ENCODE results near the gene IL1B.

IL1B gene

DNA sequence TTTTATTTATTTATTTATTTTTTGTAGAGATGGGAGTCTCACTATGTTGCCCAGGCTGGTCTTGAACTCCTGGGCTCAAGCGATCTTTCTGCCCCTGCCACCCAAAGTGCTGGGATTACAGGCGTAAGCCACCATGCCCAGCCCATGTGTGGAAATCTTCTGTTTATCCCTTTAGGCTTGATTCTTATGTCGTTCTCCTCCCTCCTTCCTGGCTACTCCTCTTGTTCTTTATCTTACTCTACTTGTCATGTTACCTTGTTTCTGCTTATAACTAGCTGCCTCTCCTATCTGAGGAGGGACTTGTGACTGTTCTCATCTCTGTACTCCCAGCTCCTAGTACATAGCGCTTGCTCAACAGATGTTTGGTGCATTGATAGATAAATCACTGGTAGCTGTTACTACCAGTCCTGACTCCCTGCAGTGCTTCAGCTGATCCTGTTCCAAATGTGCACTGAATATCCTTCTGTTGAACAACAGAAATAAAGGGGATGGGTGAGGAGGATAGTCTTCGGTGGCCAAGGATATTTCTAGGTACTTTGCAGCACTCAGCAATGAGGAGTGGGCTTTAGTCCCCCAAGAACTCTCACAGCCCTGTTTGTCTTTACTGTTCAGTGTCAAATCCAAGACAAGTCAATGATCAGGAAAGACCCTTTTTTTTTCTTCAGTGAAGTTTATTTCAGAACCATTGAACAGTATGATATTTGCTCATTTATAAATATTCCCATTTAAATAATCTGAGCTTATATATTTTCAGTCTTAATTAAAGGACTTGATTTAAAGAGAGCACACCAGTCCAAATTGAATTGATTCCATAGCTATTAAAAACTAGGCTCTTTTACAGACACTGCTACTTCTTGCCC is 7.2 kb downstream of the IL1B start:
- DNase-seq (ENCODE audit: low read depth, low spot score): no peak

- DNase-seq (ENCODE audit: low read depth, low spot score): no peak
These were observed 8.3 kb downstream of the IL1B start for GRCh38 chr2:112828251-112828691.

DNA sequence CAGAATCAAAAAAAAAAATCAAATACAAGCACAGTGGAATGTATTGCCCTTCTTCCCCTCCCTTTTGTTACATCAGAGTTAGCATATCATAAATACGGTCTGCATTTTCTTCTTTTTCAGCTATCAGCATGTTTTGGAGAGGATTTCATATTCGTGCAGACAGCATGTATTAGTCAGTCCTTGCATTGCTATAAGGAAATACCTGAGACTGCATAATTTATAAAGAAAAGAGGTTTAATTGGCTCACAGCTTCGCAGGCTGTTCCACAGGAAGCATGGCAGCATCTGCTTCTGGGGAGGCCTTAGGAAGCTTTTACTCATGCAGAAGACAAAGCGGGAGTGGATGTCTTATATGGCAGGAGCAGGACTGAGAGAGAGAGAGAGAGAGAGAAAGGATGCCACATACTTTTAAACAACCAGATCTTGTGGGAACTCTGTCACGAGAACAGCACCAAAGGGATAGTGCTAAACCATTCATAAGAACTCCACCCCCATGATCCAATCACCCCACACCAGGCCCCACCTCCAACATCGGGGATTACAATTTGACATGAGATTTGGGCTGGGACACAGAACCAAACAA is 8.9 kb downstream of the IL1B start:
- DNase-seq (ENCODE audit: low read depth, low spot score): no peak

DNA sequence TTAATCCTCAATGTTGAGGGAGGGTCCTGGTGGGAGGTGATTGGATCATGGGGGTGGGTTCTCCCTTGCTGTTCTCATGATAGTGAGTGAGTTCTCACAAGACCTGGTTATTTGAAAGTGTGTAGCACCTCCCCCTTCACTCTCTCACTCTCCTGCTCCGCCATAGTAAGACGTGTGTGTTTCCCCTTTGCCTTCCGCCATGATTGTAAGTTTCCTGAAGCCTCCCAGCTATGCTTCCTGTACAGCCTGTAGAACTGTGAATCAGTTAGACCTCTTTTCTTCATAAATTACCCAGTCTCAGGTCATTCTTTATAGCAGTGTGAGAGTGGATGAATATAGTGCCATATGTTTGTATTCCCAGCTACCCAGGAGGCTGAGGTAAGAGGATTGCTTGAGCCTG is 9.6 kb downstream of the IL1B start:
- no peak for DNase-seq (ENCODE audit: low read depth, low spot score)

DNA sequence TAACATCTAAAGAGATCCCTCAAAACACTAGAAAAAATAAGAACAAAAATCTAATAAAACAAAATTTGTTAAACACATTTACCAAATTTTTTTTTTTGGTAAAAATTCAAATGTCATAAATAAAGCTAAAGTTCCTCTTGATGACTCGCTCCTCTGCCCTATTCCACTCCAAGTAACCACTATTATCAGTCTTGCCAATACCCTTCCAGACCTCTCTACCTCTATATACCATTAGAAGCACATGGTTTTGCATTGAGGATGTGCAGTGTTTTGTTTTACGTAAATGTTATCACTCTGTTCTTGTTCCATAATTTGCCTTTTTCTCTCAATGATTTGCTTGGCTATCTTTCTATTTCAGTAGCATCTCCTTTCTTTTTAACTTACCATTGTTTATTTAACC is 10.9 kb downstream of the IL1B start:
- DNase-seq (ENCODE audit: low read depth, low spot score): no peak

DNA sequence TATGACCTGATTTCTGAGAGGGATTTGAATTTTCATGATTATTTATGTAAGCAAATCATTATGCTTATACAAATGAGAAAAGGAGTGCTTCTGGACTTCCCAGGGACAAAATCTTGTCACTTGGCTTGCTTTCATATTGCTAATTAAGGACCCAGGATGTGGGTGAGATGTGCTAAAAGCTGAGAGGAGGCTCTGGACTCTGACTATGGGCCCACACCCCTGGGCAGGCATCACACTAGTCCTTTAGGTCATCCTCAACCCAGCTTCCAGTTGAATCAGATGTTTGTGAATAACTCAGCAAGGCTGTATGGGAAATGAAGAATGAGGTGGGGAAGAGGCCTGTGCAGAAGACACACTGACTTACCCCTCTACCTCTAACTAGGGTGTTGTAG is 11.9 kb downstream of the IL1B start:
- DNase-seq (ENCODE audit: low read depth, low spot score): no peak

DNA sequence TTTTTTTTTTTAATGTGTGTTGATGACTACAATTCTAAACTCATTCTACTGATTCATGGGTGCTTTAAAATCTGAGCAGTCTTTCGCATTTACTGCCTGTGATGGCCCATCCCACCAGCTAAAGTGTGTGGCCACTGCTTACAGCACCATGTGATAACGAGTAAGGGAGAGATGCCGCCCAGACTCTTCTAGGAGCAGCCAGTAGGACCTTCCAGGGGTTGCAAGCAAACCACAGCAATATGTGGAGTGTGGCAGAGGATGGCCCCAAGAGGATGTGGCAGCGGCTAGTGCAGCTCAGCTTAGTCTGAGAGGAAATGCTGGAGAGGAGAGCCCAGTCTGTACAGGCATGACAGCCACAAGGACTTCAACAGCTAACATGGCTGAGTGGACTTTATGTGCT is 14.9 kb downstream of the IL1B start:
- DNase-seq (ENCODE audit: low read depth, low spot score): no peak

DNA sequence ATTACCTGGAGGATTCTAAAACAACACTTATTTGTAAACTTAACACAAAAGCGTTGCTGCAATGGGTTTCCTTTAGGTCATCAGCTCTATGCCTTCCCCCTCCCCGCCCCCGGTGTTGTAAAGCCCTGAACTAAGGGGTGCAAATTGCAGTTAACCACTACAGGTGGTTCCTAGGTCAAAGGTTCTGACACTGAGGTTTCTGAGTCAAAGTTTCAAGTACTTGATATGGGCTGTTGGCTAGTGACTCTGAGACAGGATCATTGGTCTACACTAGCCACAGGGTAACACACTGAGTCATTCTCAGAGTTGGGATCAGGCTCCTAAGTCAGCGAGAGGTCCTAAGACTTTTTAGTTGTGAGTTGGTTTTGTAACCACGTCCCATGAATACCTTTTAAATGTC is 15.4 kb downstream of the IL1B start:
- DNase-seq (ENCODE audit: low read depth, low spot score): no peak

DNA sequence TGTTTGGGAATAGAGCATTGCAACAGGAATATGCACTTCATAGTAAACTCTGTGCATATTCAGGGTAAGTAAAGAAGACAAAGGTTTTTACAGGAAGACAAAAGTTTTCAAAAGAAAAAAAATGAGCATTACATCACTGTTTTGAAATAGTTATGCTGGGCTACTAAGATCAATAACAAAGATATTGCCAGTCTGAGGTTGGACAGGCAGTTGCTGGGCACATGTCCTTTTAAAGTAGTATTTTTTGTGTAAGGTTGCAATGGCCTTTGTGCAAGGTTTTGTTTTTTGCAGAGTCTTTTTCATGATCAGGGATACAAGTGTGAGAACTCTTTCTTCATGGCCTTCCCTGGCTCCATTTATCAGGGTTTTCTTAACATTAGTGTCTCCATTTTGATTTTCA is 16.2 kb downstream of the IL1B start:
- DNase-seq (ENCODE audit: low read depth, low spot score): no peak

DNA sequence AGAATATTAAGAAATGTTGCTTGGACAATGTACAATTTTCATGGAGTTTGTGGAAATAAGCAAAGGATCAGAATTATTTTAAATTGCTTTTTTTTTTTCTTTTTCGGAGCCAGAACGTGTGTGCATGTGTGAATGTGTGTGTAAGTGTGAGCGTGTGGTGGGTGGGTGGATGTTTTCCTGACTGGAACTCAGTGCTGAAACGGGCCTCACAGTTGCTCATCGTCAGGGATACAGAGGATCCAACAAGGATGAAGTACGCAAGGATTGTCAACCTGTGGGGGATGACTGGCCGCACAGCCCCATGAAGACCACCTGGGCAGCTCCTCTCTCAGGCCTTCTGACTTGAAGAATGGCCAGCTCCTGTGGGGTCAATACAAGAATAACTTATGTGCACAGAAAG is 17.5 kb downstream of the IL1B start:
- no peak for DNase-seq (ENCODE audit: low read depth, low spot score)

GRCh38 chr2:112818094-112818902 is 18.3 kb downstream of the IL1B start:
- no peak for DNase-seq (ENCODE audit: low read depth, low spot score)

- DNase-seq (ENCODE audit: low read depth, low spot score): no peak
These were observed 19.4 kb downstream of the IL1B start for GRCh38 chr2:112817082-112817689.

GRCh38 chr2:112814278-112814677 is 22.3 kb downstream of the IL1B start:
- peak; percentile 79 for DNase-seq (ENCODE audit: low read depth, low spot score)

DNA sequence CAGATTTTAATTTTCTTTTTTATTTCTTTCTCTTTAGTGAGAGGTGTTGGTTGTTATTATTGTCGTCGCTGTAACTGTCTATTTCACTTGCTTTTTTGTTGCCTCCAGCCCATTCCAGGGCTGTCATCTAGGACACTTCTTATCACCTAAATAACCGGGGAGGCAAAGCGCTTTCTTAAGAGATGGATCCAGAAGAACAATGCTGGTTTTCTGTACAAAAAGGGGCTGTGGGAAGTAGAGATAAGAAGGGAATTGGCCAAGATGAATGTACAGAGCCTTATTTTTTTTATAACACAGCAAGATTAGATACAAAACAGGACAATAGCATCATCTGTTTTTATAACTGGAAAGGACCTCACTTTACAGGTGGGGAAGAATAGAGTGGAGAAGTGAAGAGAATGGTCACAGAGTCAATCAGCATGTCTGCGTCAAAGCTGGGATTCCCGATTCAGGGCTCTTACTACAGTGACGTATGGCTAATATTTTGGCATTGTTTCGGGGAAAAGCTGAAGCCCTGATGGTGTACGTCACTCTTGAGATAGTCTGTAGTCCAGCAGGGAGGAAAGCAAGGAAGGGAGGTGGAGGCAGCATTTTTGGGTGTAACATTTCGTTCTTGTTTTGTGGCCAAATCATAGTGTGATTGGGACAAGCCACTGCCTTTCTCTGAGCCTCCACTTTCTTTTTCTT is 23.2 kb downstream of the IL1B start:
- DNase-seq (ENCODE audit: low read depth, low spot score): no peak

DNA sequence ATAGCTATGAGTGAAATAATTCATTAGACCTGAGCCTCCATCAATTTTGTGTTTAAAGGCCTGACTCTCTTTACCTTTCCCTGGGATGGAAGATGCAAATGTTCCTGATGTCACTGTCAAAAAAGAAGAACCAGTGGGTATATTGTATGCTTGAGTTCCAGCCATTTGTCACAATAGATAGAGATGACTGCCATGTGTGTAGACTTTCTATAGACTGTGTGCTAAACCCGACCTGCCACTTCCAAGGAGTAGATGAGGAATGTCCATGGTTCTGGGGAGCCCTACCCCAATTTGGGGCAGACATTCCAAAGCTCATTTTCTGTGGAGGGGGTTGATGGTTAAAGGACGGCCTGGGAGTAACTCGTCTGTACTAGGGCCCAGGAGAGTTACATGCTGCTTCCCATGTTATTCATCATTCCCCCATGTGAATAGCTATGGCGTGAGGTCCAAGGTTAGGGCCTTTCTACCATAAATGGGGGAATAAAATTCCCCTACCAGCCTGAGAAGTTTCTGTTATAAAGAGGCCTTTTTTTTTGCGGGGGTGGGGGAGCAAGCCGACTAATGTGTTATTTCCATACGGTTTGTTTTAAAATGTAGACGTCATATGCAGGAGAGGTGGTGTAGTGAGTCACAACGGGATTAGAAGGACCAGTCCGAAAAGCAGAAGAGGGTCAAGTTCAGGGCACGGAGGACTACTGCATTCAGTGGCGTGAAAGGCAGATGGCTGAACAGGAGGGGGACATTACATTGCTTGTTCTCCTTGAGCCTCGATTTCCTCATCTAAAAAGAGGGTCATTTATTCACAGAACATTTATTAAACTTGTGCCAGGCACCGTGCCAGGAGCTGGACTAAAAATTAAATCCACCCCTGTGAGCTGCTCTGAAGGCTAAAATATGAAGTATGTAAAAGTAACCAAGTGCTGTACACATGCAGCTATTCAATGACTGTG is 24.0 kb downstream of the IL1B start:
- DNase-seq (ENCODE audit: low read depth, low spot score): no peak

GRCh38 chr2:112811841-112812306 is 24.7 kb downstream of the IL1B start:
- DNase-seq (ENCODE audit: low read depth, low spot score): no peak

DNA sequence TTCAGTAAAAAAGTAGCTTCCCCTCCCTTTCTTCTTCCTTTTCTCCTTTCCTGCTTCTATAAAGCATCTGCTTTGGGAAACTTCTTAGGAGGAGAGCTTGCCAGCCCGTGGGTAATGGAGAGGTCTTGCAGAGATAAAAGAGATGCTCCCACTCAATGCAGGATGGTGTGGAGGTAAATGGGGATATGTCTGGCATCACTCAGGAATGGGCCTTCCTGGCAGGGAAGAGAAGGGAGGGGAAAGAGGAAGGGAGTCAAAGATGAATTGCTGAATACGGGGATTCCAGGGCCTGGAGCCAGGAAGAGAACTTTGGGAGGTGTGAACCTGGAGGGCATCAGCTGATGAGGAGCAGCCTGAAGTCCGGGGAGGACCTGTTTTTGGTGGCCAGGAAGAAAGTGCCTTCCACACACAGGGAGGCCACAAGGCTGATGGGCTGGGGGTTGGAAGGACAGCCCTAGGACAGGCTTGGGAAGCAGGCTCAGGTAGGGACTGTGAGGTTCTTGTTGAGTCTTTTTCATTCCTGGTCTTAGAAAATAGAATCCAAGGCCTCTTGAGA is 25.2 kb downstream of the IL1B start:
- no peak for DNase-seq (ENCODE audit: low read depth, low spot score)

- DNase-seq (ENCODE audit: low read depth, low spot score): no peak
These were observed 27.5 kb downstream of the IL1B start for GRCh38 chr2:112809112-112809511.

DNA sequence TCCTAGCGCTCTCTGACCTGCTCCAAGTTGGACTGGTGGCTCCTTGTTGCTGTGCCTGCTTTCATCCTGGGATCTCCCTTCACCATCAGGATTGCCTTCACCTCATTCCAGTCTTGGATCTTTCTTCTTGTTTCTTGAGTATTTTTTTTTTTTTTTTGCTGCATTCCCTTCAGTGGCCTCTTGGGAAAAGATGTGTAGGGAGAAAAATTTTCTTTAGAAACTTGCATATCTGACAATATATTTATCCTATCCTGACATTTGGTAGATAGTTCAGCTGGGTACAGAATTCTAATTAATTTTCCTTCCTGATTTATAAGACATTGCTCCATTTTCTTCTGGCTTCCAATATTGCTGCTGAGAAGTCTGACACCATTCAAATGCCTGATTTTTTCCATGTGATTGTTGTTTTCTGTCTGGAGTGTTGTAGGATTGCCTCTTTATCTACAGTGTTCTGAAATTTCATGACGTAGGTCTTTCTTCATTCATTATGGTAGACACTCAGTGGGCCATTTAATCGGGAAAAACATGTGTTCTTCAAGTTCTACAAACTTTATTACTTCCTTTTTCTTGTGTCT is 29.3 kb downstream of the IL1B start:
- DNase-seq (ENCODE audit: low read depth, low spot score): no peak

- no peak for DNase-seq (ENCODE audit: low read depth, low spot score)
These were observed 31.0 kb downstream of the IL1B start for GRCh38 chr2:112805542-112805941.

Measured in ELF-1 (cell line).